GM19324 (cell line): ENCODE measurements around the gene CDH1.

Experiments used
- ATAC-seq: cut with Tn5 transposase; IDR thresholded peaks from one replicate; pipeline ENCODE4 v1.9.1; 2021; ENCODE audit warnings: mild to moderate bottlenecking, moderate library complexity; ENCODE audit not compliant: unreplicated experiment, low FRiP score

The CDH1 gene

DNA sequence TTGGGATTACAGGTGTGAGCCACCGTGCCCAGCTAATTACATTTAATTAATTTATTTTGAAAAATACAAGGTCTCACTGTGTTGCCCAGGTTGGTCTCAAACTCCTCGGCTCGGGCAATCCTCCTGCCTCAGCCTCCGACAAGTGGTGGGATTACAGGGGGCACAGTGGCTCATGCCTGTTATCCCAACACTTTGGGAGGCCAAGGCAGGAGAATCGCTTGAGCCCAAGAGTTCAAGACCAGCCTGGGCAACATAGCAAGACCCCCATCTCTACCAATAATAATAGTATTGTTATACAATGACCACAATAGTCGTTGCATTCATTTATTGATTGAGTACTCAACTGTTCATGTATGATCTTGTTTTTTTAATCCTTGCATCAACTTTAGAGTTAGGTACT, 22.0 kb downstream of the CDH1 start:
- ATAC-seq = no peak

GRCh38 chr16:68760671-68761275, 23.7 kb downstream of the CDH1 start:
- peak; percentile 47 for ATAC-seq

DNA sequence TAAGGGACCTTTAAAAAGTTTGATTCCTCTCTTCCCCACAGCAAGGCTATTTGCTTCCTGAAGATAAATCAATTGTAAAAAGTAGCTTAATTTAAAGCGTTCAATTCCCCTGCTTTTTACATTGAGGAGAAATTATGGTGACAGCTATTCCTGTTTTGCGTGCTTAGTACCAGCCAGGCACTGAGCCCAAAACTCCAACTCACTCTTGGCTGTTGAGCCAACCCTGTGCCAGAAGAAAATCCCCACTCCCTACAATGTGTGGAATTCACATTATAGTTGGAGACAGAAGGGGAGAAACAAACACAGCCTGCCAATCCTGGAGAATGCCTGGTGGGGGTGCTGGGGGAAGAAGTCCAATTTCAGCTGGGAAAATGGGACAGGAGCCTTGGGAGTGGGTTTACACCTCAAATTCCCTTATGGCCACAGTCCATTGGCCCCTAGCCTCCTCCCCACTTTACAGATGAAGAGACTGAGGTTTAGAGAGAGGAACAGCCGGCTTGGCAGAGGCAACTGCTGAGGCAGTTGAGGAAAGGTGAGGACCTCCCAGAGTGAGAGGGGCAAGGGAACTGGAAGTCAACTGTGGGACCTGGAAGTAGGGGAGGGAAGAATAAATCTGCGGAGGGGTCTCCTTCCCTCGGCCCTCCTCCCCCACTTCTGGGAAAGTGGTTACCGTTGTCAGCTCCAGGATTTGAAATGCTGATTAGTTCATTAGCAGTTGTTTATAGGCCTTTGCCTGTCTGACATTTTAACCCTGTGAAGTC, 26.1 kb downstream of the CDH1 start:
- no peak for ATAC-seq

DNA sequence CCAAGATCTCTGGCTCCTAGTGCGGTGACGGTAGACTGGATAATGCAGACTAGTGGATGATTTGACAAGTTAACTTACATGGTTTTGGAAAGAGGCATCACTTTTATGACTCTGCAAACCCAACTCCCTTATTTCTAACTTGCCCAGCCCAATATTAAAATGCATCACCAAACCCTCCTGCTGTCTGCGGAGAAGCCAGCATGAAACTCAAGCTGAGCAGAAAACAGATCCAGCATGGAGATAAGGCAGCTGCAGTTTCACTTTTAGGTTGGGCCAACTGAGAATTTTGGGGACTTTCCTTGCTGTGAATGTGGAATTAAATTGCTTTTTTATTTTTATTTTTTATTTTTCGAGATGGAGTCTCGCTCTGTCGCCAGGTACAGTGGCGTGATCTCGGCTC, 27.8 kb downstream of the CDH1 start:
- ATAC-seq = no peak

GRCh38 chr16:68767581-68767980, 30.5 kb downstream of the CDH1 start:
- ATAC-seq = no peak

- ATAC-seq = no peak
Measured at GRCh38 chr16:68768175-68768574, 31.1 kb downstream of the CDH1 start.

GRCh38 chr16:68768771-68769170, 31.7 kb downstream of the CDH1 start:
- ATAC-seq = no peak

DNA sequence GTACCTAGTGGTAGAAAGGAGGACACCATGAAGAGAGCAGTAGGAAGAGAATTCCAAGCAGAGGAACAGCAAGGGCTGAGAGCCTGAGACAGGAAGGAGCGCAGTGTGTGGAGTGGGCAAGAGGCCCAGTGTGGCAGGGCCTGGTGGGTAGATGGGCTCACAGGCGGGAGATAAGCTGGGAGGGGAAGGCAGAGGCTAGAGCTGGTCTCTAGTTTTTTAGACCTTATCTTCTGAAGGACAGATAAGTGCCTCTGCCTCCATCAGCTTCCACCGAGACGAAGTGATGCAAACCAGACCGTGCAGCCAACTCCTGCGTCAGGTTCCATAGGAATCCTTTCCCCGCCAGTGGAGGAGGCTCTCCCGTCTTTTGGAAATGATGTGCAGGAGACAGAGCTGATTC, 33.6 kb downstream of the CDH1 start:
- ATAC-seq = no peak

DNA sequence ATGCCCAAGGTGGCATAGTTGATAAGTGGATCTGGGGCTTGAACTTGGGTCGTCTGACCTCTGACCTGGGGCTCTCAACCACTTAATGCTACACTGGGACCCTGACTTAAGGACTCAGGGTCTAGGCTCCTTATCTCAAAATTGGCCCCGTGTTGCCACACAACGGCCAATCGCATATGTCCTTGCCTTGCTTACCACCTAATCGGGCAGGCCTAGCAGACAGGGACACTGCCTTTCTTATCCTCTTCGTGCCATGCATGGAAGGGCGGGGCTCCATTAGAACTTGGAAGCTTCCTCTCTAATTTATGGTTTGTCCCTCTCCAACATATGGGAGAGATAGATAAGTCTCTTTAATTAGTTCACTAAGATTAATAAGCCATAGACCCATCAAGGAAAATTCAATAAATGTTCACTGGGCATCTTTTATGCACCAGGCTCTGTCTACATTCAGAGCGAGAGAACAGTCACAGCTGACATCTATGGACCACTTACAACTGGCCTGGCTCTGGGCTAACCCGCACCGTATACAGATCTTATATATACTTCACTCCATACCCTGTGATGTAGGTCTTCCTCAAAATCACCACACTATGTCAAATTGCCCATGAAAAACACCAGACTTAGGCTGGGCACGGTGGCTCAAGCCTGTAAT, 35.1 kb downstream of the CDH1 start:
- ATAC-seq = no peak

DNA sequence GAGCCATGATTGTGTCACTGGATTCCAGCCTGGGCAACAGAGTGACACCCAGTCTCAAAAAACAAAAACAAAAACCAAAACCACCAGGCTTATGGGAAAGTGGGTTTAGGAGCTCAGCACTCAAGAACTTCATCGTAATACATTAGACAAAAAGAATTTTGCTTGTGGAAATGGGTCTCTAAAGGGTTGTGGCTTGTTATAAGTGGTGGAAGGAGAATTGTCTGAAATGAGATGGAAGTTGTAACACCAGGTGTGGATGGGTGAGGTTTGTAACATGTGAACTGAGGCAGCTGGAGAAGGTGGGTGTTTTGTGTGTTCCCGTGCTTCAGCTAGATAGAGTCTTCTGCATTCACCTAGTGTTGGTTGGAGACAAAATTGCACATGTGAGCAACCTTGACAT, 35.8 kb downstream of the CDH1 start:
- ATAC-seq = no peak

- no peak for ATAC-seq
Measured at GRCh38 chr16:68774982-68775634, 38.0 kb downstream of the CDH1 start.

DNA sequence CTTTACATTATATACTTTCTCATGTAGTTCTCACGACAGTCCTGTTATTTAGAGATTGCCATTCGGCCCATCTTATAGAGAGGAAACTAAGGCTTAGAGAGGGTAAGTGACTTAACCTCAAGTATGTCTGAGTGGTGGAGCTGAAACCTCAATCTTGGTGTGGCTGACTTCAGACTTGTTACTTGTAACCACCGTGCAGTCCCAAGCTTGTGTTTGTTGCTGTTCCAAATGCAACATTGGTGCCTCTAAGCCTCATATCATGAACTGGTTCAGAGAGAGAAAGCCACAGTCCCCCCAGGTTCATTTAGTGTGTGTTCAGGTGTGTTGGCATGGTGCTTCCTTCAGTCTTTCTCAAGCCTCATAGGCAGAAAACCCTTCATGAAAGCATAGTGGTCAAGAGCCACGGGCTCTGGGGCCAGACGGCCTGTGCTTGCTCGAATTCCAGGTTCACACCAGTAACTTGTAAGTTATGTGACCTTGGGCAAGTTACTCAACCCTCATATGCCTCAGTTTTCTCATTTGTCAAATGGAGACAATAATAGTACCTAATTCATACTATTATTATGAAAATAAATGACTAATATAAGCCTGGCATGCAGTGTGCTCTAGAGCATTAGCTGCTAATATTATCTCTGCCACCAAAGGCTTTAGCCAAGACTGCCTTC, 39.9 kb downstream of the CDH1 start:
- ATAC-seq = no peak

GRCh38 chr16:68778551-68779231, 41.6 kb downstream of the CDH1 start:
- ATAC-seq = no peak

- no peak for ATAC-seq
Measured at GRCh38 chr16:68779891-68780290, 42.8 kb downstream of the CDH1 start.

GRCh38 chr16:68781784-68782183, 44.7 kb downstream of the CDH1 start:
- ATAC-seq = no peak

DNA sequence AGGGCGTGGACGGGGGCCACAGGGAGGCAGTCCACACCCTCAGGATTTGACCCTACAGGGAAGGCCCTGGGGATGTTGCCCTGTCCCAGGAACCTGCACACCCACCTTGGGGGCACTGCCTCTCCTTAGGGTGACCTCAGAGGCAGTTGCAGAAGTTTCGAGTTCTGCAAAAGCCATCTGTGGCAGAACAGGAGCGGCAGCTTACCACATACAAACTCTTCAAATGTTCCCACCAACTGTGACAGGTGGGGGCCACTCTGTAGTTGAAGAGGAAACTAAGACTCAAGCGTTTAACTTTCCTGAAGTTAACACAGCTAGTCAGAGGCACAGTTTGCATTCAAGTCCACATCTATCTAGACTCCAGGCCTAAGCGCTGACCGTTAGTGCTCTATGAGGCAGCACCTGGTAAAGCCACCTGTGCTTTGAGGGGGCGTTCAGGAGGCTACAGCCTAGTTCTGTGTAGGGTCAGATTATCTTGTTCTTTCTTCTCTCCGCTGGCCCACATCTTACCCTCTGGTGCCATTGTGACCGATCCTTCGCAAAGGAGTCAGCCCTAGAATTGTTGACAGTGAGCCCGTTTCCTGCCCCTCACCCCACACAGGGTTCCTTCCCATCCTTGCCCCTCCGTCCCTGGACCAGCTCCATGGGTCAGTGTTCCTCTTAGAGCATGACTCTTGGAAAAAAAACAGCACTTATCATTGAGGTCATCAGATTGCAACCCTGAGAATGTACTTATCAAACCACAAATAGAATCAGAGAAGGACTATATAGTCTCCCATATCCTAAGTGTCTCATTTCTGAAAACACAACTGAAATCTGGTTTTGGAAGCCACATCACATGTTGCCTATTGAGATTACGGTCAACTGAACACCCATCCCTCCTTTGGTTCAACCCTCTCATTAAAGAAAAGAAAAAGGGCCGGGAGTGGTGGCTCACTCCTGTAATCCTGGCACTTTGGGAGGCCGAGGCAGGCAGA, 45.4 kb downstream of the CDH1 start:
- peak; percentile 59 for ATAC-seq

DNA sequence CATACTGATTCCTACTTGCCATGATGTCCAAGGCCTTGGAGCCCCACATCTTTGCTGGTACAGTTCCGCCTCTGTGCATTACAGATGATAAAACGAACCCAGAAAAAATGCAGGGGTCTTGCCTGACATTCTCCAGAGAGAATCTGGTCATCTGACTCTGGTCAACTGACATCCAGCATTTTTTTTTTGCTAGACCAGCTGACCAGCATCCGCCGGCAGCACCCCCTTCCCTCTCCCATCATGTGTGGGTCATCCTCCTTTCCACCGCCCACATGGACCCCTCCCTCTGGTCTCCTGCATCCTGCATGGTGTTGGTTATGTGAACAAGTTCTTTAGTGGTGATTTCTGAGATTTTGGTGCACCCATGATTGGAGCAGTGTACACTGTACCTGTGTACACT, 47.1 kb downstream of the CDH1 start:
- no peak for ATAC-seq

DNA sequence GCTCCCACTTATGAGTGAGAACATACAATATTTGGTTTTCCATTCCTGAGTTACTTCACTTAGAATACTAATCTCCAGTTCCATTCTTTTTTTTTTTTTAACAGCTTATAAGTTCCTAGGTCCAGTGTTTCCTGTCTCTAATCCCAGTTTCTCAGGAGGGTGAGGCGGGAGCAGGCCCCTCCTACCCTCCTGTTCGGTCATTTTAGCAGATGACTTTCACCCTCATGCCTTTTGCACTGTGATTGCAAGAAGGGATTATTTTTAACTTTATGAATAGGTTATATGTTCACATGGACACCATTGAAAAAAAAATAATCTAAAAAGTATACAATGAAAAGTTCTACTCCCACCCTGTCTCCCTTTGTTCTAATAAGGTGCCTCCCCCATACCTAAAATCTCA, 47.6 kb downstream of the CDH1 start:
- ATAC-seq = no peak

GRCh38 chr16:68785715-68786114, 48.6 kb downstream of the CDH1 start:
- ATAC-seq = no peak
